Measurements from ENCODE around the gene DISC1.
"Not testable (repeated sequence)": the region's sequence is repeated elsewhere in the genome, so short reads cannot be mapped to it uniquely, and the experiment has no call there.

The DISC1 gene

GRCh38 chr1:231763456-231763855 lies 136.9 kb downstream of the DISC1 start:
- no peak for DNase-seq

GRCh38 chr1:231765825-231766224 lies 139.2 kb downstream of the DISC1 start:
- DNase-seq = not testable (repeated sequence)

GRCh38 chr1:231767471-231767870 lies 140.9 kb downstream of the DISC1 start:
- no peak for DNase-seq

- DNase-seq = no peak
These were observed 141.8 kb downstream of the DISC1 start for GRCh38 chr1:231768416-231768815.

GRCh38 chr1:231770506-231771175 lies 144.1 kb downstream of the DISC1 start:
- DNase-seq = no peak

- no peak for DNase-seq
These were observed 148.2 kb downstream of the DISC1 start for GRCh38 chr1:231774719-231775335.

- DNase-seq = no peak
These were observed 149.6 kb downstream of the DISC1 start for GRCh38 chr1:231776010-231776756.

GRCh38 chr1:231776757-231777062 lies 150.1 kb downstream of the DISC1 start:
- no peak for DNase-seq

- peak in 18 of 56 donors; percentile 2 to 64 (median 14) for DNase-seq
These were observed 151.6 kb downstream of the DISC1 start for GRCh38 chr1:231778009-231778719.

GRCh38 chr1:231779081-231779480 lies 152.5 kb downstream of the DISC1 start:
- DNase-seq = peak in 1 of 56 donors; percentile 10

GRCh38 chr1:231781892-231782291 lies 155.3 kb downstream of the DISC1 start:
- DNase-seq = no peak

GRCh38 chr1:231785073-231785472 lies 158.5 kb downstream of the DISC1 start:
- DNase-seq = not testable (repeated sequence)

GRCh38 chr1:231786126-231786525 lies 159.5 kb downstream of the DISC1 start:
- no peak for DNase-seq

GRCh38 chr1:231792634-231793033 lies 166.0 kb downstream of the DISC1 start:
- DNase-seq = no peak

GRCh38 chr1:231793893-231794292 lies 167.3 kb downstream of the DISC1 start:
- no peak for DNase-seq

GRCh38 chr1:231796141-231796540 lies 169.6 kb downstream of the DISC1 start:
- DNase-seq = no peak

GRCh38 chr1:231799363-231799986 lies 172.9 kb downstream of the DISC1 start:
- no peak for DNase-seq

GRCh38 chr1:231800108-231800507 lies 173.5 kb downstream of the DISC1 start:
- no peak for DNase-seq

GRCh38 chr1:231801042-231801585 lies 174.5 kb downstream of the DISC1 start:
- no peak for DNase-seq

- peak in 4 of 56 donors; percentile 16 to 39 (median 26) for DNase-seq
These were observed 176.8 kb downstream of the DISC1 start for GRCh38 chr1:231803353-231803752.
